HepG2 (cell line): ENCODE measurements around the gene GOT1. TPM values are rescaled to one million over a fixed set of nuclear protein-coding genes. Genes with fewer than 3 reads are reported as not detected.

Experiments used
- ASH2L ChIP-seq: fragments of 300-600, 200-600 bp; sonication (generic); IDR thresholded peaks from 2 replicates; pipeline ENCODE4 v1.7.0; 2017; ENCODE audit warnings: low read depth, mild to moderate bottlenecking, moderate library complexity, mixed read lengths, low read length; ENCODE audit not compliant: insufficient read length
- IRX3 ChIP-seq: sonication (generic); formaldehyde crosslinking; IDR thresholded peaks from 2 replicates; pipeline ENCODE4 v1.8.1; 2023; ENCODE audit warnings: mild to moderate bottlenecking, low read depth, missing genetic modification reagents, borderline replicate concordance
- MEIS1 ChIP-seq: sonication (generic); formaldehyde crosslinking; IDR thresholded peaks from 2 replicates; pipeline ENCODE4 v1.9.0; 2021; ENCODE audit warnings: mild to moderate bottlenecking, missing genetic modification reagents, moderate library complexity, borderline replicate concordance
- NFATC3 ChIP-seq: sonication (generic); formaldehyde crosslinking; IDR thresholded peaks from 2 replicates; pipeline ENCODE4 v1.5.1; 2020; ENCODE audit warnings: mild to moderate bottlenecking, missing genetic modification reagents
- POLR2AphosphoS2 ChIP-seq: IDR thresholded peaks from 2 replicates; pipeline ENCODE4 v1.6.1; 2011; ENCODE audit warnings: low read depth, low read length, improper control_type of control experiment
- SIN3A ChIP-seq: IDR thresholded peaks from 2 replicates; pipeline ENCODE4 v1.6.1; 2011; ENCODE audit warnings: low read depth, mild to moderate bottlenecking, control low read depth, low read length, borderline replicate concordance
- SRSF1 ChIP-seq: fragments of 200-400 bp; formaldehyde crosslinking; optimal IDR thresholded peaks from 2 replicates; pipeline ENCODE3; 2017; ENCODE audit warnings: mild to moderate bottlenecking, low read depth, low read length, moderate library complexity
- YEATS2 ChIP-seq: sonication (generic); formaldehyde crosslinking; IDR thresholded peaks from 2 replicates; pipeline ENCODE4 v1.4.0; 2020; ENCODE audit warnings: missing genetic modification reagents, borderline replicate concordance
- ZEB1 ChIP-seq: IDR thresholded peaks from 2 replicates; pipeline ENCODE4 v1.6.1; 2012; ENCODE audit warnings: mild to moderate bottlenecking, low read depth, inconsistent platforms; ENCODE audit not compliant: insufficient replicate concordance
- ZFX ChIP-seq: sonication (generic); formaldehyde crosslinking; IDR thresholded peaks from 2 replicates; pipeline ENCODE4 v1.4.0; 2020; ENCODE audit warnings: mild to moderate bottlenecking, low read depth, missing genetic modification reagents, moderate library complexity
- ZNF10 ChIP-seq: sonication (generic); formaldehyde crosslinking; IDR thresholded peaks from 2 replicates; pipeline ENCODE4 v1.4.0; 2020; ENCODE audit warnings: mild to moderate bottlenecking, low read depth, missing genetic modification reagents, borderline replicate concordance
- ZNF235 ChIP-seq: sonication (generic); formaldehyde crosslinking; IDR thresholded peaks from 2 replicates; pipeline ENCODE4 v1.8.1; 2023; ENCODE audit warnings: mild to moderate bottlenecking, missing genetic modification reagents, borderline replicate concordance
- ZNF589 ChIP-seq: sonication (generic); formaldehyde crosslinking; conservative IDR thresholded peaks from 2 replicates; pipeline ENCODE4 v1.8.0; 2022; ENCODE audit warnings: mild to moderate bottlenecking, moderate library complexity, missing genetic modification reagents
- ZNF619 ChIP-seq: sonication (generic); formaldehyde crosslinking; IDR thresholded peaks from 2 replicates; pipeline ENCODE4 v1.4.0; 2020; ENCODE audit warnings: mild to moderate bottlenecking, missing genetic modification reagents
- polyA plus RNA-seq, 8 experiments: library from polyadenylated mRNA; depleted of rRNA in 3 of 8; stranded (reverse) in 7 of 8; unstranded in 1 of 8; fragments of >200 nt; fragmentation: Illumina TruSeq in 4 of 8; extraction: Trizol in 4 of 8; gene quantifications; 2 replicates each; pipeline versions ENCODE4 v1.2.1 to v1.2.3, GENCODE V29; 2011 to 2016; ENCODE audit warnings: low read depth in 4 of 8, missing spikeins in 1 of 8, mixed read lengths in 1 of 8; ENCODE audit not compliant: insufficient read depth in 1 of 8
- total RNA-seq, 5 experiments: library from RNA; depleted of rRNA; stranded (reverse); fragments of >200 nt; fragmentation: Illumina TruSeq; extraction: Trizol; gene quantifications; 2 replicates each; pipeline ENCODE4 v1.2.3, GENCODE V29; 2016; ENCODE audit warnings: low read depth in 1 of 5
- TF ChIP-seq, protein P1 (sequence below): sonication (generic); formaldehyde crosslinking; IDR thresholded peaks from 2 replicates; pipeline ENCODE4 v1.4.0; 2020; ENCODE audit warnings: mild to moderate bottlenecking, missing genetic modification reagents

Gene GOT1
- total and polyA plus RNA-seq, 2 of the 13 experiments (the other 11 are each of a cell fraction or from before 2014, with no cell fraction given): 81.2 to 102 TPM

DNA sequence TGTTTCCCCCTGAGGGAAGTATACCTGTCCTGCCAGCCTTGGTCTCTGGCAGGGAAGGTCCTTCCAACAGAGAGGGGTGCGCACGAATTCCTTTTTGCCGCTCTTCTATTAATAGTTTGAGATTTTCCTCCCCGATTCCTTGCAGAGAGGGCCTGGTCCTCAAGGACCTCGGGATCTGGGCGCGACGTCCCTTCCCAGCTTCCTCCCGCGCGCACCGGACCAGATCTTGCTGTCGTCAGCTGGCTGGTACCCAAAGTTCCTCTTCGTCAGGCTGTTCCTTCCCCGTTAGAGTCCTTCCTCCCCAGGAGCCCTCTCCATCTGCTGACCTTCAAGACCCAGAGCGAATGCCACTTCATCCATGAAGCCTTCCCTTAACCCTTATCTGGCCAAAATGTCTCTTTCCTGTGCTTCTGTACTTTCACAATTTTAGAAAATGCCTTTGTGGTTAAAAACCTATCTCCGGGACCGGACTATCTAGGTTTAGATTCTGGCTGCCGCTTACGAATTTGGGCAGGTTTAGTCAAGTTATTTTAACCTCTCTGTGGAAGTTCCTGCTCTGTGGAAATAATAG, 851 bp upstream of the GOT1 start (continued):
- TF ChIP-seq ZEB1: peak; percentile 28
- no peak for TF ChIP-seq ZNF619 (CRISPR knock-in tag)
- TF ChIP-seq ZFX (CRISPR knock-in tag): peak; percentile 10
- no peak for TF ChIP-seq YEATS2 (CRISPR knock-in tag)
- TF ChIP-seq POLR2AphosphoS2: no peak
- no peak for TF ChIP-seq ZNF589
- peak; percentile 6 for TF ChIP-seq SRSF1
- TF ChIP-seq, protein P1, sequence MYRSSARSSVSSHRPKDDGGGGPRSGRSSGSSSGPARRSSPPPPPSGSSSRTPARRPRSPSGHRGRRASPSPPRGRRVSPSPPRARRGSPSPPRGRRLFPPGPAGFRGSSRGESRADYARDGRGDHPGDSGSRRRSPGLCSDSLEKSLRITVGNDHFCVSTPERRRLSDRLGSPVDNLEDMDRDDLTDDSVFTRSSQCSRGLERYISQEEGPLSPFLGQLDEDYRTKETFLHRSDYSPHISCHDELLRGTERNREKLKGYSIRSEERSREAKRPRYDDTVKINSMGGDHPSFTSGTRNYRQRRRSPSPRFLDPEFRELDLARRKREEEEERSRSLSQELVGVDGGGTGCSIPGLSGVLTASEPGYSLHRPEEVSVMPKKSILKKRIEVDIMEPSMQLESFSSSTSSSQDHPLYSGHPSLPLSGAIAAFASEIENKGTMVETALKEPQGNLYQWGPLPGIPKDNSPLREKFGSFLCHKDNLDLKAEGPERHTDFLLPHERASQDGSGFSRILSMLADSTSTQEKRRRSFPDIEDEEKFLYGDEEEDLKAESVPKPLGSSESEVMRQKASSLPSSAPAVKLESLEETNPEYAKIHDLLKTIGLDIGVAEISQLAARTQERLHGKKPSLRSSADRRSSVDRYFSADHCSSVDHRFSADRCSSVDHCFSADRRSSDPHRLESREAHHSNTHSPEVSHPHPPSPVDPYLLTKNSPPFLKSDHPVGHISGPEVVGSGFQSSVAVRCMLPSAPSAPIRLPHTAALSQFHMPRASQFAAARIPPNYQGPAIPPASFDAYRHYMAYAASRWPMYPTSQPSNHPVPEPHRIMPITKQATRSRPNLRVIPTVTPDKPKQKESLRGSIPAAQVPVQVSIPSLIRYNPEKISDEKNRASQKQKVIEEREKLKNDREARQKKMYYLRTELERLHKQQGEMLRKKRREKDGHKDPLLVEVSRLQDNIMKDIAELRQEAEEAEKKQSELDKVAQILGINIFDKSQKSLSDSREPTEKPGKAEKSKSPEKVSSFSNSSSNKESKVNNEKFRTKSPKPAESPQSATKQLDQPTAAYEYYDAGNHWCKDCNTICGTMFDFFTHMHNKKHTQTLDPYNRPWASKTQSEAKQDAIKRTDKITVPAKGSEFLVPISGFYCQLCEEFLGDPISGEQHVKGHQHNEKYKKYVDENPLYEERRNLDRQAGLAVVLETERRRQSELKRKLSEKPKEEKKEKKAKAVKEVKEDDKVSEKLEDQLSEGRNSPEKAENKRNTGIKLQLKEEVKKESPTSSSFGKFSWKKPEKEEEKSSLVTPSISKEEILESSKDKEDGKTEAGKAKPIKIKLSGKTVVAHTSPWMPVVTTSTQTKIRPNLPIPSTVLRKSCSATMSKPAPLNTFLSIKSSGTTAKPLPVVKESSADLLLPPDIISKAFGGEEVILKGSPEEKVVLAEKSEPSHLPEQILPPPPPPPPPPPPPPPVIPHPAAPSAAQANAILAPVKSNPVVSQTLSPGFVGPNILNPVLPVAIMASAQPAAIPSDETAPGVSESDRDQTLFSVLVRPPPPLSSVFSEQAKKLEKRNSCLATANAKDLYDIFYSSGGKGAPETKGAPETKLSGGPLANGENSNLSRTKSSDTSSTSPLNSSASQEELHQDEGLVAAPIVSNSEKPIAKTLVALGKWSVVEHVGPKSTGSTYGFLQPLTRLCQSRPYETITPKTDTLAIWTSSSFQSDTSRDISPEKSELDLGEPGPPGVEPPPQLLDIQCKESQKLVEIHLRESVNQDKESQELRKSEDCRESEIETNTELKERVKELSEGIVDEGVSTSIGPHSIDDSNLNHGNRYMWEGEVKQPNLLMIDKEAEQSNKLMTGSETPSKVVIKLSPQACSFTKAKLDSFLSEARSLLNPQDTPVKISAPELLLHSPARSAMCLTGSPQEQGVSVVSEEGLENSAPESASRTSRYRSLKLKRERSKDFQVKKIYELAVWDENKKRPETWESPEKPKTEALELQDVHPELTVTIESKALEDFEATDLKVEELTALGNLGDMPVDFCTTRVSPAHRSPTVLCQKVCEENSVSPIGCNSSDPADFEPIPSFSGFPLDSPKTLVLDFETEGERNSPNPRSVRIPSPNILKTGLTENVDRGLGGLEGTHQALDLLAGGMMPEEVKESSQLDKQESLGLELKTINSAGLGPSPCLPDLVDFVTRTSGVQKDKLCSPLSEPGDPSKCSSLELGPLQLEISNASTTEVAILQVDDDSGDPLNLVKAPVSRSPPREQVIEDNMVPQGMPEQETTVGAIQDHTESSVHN (CRISPR knock-in tag): 0 out of 2 replicates have a peak, but pooled peaks have one; percentile 30
- peak; percentile 0 for TF ChIP-seq ASH2L
- 0 out of 2 replicates have a peak, but pooled peaks have one; percentile 11 for TF ChIP-seq IRX3 (CRISPR knock-in tag)
- 0 out of 2 replicates have a peak, but pooled peaks have one; percentile 38 for TF ChIP-seq ZNF10 (CRISPR knock-in tag)
- 0 out of 2 replicates have a peak, but pooled peaks have one; percentile 40 for TF ChIP-seq SIN3A
- no peak for TF ChIP-seq MEIS1 (CRISPR knock-in tag)
- no peak for TF ChIP-seq NFATC3 (CRISPR knock-in tag)
- TF ChIP-seq ZNF235 (CRISPR knock-in tag): 0 out of 2 replicates have a peak, but pooled peaks have one; percentile 23
